ENCODE data around the gene CDC42EP4. TPM values are rescaled to one million over a fixed set of nuclear protein-coding genes. Genes with fewer than 3 reads are reported as not detected.

CDC42EP4 gene
- total RNA-seq, 1 donor from 2014 or later, result 115 TPM

DNA sequence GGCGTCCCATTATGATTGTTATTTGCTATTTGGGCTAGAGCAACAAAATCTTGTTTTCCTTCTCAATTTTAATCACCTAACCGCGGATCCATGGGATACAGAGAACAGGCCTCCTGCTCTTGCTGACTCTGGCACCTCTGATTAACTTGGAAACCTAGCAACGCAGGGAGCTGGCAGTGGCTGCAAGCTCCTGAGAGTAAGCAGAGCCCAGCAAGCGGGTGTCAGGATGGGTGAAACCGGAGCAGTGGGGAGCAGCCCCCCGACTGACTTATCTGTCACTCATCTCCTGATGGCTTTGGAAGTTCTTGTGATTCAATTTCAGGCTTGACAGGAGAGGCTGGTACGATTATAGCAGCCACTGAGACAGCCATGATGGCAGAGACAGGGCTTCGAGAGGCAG, 45.5 kb upstream of the CDC42EP4 start:
- TF ChIP-seq, protein P1, sequence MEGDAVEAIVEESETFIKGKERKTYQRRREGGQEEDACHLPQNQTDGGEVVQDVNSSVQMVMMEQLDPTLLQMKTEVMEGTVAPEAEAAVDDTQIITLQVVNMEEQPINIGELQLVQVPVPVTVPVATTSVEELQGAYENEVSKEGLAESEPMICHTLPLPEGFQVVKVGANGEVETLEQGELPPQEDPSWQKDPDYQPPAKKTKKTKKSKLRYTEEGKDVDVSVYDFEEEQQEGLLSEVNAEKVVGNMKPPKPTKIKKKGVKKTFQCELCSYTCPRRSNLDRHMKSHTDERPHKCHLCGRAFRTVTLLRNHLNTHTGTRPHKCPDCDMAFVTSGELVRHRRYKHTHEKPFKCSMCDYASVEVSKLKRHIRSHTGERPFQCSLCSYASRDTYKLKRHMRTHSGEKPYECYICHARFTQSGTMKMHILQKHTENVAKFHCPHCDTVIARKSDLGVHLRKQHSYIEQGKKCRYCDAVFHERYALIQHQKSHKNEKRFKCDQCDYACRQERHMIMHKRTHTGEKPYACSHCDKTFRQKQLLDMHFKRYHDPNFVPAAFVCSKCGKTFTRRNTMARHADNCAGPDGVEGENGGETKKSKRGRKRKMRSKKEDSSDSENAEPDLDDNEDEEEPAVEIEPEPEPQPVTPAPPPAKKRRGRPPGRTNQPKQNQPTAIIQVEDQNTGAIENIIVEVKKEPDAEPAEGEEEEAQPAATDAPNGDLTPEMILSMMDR (conservative IDR thresholded peaks at IDR 0.05; ENCODE audit: low read depth, low read length), result no peak
- no peak overlapping the region for H3K4me3 ChIP-seq (ENCODE audit: low read depth, low read length)
- no peak for DNase-seq (ENCODE audit: low read depth)

DNA sequence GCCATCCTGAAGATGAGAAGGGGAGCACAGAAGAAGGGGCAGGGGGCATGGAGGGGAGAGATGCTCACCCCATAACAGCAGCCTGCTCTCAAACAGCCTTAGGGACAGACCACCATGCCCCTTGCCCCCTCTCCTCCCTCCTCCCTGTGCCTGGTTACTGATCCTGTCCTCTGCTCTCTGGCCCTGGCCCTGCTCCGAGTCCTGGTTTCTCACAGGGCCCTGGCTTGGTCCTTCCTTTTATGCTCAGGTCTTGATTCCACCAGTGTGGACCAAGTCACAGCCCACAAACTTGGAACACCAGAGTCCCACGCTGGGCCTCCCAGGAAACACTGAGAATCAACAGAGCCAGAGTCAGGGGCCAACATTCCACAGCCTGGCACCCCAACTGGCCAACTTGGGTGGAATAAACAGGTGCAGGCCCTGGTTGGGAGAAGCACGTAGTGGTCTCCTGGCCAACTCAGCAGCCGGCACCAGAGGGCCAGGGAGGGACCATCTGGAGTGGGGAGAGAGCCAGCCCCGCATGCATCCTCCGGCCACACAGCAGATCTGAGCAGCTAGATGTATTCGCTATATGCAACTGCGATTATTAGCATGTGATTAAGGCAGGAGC, 44.9 kb upstream of the CDC42EP4 start:
- no peak overlapping the region for H3K4me3 ChIP-seq (ENCODE audit: low read depth, low read length)
- TF ChIP-seq, protein P1 (conservative IDR thresholded peaks at IDR 0.05; ENCODE audit: low read depth, low read length), result no peak
- DNase-seq (ENCODE audit: low read depth), result no peak

DNA sequence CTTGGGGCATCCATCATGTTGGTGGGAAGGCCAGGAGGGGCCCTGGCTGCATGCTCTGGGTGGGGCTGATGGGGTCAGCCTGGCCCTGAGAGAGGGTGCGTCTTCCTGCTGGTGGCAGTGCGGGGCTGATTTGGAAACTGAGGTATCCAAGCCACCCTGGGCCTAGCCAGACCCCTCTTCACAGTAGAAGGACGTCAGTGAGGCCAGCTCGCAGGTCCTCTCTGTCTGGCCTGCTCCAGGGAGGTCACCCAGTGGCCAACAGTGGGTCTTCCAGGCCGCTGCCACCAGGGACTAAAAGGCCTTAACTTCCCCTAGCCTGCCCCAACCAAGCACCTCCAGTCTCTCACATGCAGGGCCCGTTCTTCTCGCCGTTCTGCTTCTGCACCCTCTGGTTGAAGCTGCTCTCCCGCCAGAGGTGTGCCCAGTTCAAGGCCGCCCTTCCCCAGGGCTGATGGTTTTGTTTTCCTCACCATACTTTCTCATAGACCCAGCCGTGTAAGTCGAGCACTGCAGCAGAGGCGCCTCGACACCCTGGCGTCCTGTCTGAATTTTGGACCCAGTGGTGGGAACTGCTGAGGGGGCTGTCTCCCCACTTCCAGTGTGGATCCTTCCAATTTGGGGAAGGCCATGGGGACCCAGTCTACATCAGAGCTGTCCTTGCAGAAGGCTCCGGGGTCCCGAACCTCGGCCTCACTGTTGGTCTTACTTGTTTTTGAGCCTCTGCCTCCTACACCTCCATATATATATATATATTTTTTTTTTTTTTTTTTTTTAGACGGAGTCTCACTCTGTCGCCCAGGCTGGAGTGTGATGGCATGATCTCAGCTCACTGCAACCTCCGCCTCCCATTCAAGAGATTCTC, 42.9 kb upstream of the CDC42EP4 start:
- TF ChIP-seq, protein P1 (conservative IDR thresholded peaks at IDR 0.05; ENCODE audit: low read depth, low read length), result no peak
- no peak overlapping the region for H3K4me3 ChIP-seq (ENCODE audit: low read depth, low read length)
- no peak for DNase-seq (ENCODE audit: low read depth)

DNA sequence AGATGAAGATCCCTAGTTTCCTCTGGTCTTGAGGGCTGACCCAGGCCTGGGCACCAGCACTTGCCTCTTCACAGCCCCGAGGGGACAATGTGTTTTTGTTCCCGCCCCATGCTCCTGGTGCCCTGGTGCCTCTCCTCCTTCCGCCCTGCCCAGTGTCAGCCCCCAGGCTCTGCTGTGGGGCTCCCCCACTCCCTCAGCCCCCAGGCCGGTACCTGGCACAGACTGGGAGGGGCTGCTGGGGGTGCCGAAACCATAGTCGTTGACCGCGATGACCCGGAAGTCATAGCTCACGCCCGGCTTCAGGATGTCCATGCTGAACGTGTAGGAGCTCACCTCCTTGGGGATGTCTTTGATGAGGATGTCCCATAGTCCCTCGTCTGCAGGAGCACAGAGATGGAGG, 40.5 kb upstream of the CDC42EP4 start:
- no peak for DNase-seq (ENCODE audit: low read depth)
- TF ChIP-seq, protein P1 (conservative IDR thresholded peaks at IDR 0.05; ENCODE audit: low read depth, low read length), result no peak
- no peak overlapping the region for H3K4me3 ChIP-seq (ENCODE audit: low read depth, low read length)

DNA sequence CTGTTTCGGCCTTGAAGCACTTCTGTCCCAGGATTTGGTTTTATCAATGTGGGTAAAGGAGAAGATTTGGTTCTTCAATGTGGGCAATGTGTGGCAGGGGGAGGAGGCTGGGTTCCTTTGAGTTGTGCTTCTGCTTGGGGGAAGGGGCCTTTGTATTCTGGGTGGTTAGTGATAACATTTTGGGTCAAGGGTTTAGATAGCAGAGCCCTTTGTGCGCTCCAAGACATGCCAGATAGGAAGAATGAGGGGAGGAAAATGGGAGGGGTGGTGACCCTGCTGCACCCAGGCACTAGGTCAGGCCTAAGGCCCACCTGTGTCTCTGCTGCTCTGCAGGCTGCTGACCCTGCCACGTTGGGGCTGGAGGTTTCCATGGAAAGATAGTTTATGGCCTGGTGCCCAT, 40.0 kb upstream of the CDC42EP4 start:
- TF ChIP-seq, protein P1 (conservative IDR thresholded peaks at IDR 0.05; ENCODE audit: low read depth, low read length), result no peak

DNA sequence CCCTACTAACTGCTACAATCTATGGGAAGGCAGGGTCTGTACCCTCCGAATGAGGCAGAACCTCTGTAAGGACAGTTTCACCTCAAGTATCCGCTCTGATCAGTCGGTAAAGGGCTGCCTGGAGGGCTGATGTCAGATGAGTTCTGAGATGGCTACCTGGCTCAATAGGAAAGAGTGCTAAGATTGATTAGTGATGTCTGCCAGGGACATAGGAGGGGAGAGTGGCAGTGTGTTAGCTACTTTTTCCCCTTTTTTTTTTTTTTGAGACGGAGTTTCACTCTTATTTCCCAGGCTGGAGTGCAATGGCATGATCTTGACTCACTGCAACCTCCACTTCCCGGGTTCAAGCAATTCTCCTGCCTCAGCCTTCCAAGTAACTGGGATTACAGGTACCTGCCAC, 39.1 kb upstream of the CDC42EP4 start:
- no peak for DNase-seq (ENCODE audit: low read depth)
- no peak overlapping the region for H3K4me3 ChIP-seq (ENCODE audit: low read depth, low read length)
- TF ChIP-seq, protein P1 (conservative IDR thresholded peaks at IDR 0.05; ENCODE audit: low read depth, low read length), result no peak

More for the DNA sequence above, 40.0 kb upstream of the CDC42EP4 start:
- no peak overlapping the region for H3K4me3 ChIP-seq (ENCODE audit: low read depth, low read length)
- no peak for DNase-seq (ENCODE audit: low read depth)
